ENCODE measurements around the gene RASD2. TPM values are rescaled to one million over a fixed set of nuclear protein-coding genes. Genes with fewer than 3 reads are reported as not detected.
"Not testable (repeated sequence)": the region's sequence is repeated elsewhere in the genome, so short reads cannot be mapped to it uniquely, and the experiment has no call there.

RASD2 gene
- total RNA-seq, 1 donor from 2014 or later = 2.0 TPM

DNA sequence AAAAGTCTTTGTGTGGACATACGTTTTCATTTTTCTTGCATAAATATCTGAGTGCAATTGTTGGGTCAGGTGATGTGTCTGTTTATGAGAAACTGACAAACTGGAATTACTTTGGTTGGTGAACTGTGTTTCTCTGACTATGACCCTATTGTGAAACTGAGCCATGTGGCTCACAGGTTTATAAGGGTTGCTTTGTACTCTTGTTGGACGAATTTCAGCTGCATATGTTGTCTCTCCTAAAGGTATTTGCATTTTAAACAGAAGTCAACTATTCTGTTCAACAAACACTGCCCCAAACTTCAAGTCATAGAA, 34.4 kb upstream of the RASD2 start:
- H3K27me3 ChIP-seq = no peaks in the 10 kb centered on the region
- no peak overlapping the region for H3K27ac ChIP-seq
- H3K9me3 ChIP-seq = no peaks in the 10 kb centered on the region
- intact Hi-C loops (cut with DNase I) = no loop called here
- H3K4me1 ChIP-seq = no peaks in the 10 kb centered on the region
- TF ChIP-seq, protein P1, sequence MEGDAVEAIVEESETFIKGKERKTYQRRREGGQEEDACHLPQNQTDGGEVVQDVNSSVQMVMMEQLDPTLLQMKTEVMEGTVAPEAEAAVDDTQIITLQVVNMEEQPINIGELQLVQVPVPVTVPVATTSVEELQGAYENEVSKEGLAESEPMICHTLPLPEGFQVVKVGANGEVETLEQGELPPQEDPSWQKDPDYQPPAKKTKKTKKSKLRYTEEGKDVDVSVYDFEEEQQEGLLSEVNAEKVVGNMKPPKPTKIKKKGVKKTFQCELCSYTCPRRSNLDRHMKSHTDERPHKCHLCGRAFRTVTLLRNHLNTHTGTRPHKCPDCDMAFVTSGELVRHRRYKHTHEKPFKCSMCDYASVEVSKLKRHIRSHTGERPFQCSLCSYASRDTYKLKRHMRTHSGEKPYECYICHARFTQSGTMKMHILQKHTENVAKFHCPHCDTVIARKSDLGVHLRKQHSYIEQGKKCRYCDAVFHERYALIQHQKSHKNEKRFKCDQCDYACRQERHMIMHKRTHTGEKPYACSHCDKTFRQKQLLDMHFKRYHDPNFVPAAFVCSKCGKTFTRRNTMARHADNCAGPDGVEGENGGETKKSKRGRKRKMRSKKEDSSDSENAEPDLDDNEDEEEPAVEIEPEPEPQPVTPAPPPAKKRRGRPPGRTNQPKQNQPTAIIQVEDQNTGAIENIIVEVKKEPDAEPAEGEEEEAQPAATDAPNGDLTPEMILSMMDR (IDR thresholded peaks at IDR 0.05) = no peak
- TF ChIP-seq POLR2AphosphoS5 (IDR thresholded peaks at IDR 0.05; ENCODE audit: insufficient read depth in 1 of 2, low read depth in 1 of 2) (no peak), POLR2A (IDR thresholded peaks at IDR 0.05) (no peak)
- no peak for DNase-seq (ENCODE audit: extremely low spot score in 2 of 2)
- no peaks in the 10 kb centered on the region for H3K36me3 ChIP-seq
- no peak overlapping the region for H3K4me3 ChIP-seq

DNA sequence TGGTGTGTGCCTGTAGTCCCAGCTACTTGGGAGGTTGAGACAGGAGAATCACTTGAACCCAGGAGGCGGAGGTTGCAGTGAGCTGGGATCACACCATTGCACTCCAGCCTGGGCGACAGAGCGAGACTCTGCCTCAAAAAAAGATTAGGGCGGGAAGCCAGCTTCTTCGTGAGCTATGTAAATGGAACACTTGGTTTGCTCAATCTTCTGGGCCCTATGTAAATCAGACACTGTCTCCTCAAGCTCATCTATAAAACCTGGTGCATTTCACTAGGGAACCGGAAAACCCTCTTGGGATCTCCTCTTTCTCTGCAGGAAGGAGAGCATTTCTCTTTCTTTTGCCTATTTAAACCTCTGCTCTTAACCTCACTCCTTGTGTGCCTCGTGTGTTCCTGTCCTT, 32.8 kb upstream of the RASD2 start:
- H3K36me3 ChIP-seq; H3K4me3 ChIP-seq; DNase-seq (ENCODE audit: extremely low spot score in 2 of 2); H3K9me3 ChIP-seq; intact Hi-C loops (cut with DNase I); H3K27me3 ChIP-seq; H3K27ac ChIP-seq; H3K4me1 ChIP-seq: not testable (repeated sequence)

DNA sequence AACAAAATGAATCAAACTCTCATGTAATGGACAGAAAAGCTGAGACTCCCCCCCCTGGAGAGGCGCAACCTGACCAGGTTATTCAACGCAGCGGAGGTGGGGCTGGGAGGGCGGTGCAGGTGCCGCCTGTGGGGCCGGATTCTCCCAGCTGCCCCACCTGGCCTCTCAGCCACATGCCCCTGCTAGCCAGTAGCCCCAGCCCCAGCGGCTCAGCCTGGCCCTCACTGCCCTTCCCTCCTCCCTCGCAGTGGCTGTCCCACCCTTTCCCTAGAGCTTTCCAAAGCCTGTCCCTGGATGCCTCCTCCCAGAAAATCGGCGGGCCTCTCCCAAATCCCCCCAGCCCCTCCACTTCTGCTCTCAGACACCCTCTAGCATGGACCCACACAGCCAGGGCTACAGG, 31.2 kb upstream of the RASD2 start:
- Histone ChIP-seq H3K27ac (no peak overlapping the region), H3K4me3 (no peak overlapping the region), H3K9me3 (no peaks in the 10 kb centered on the region), H3K27me3 (no peaks in the 10 kb centered on the region), H3K36me3 (no peaks in the 10 kb centered on the region), H3K4me1 (no peaks in the 10 kb centered on the region)
- TF ChIP-seq, protein P1 (IDR thresholded peaks at IDR 0.05) = no peak
- TF ChIP-seq POLR2A (IDR thresholded peaks at IDR 0.05) (no peak), POLR2AphosphoS5 (IDR thresholded peaks at IDR 0.05; ENCODE audit: insufficient read depth in 1 of 2, low read depth in 1 of 2) (no peak)
- intact Hi-C loops (cut with DNase I) = no loop called here
- DNase-seq (ENCODE audit: extremely low spot score in 2 of 2) = no peak

DNA sequence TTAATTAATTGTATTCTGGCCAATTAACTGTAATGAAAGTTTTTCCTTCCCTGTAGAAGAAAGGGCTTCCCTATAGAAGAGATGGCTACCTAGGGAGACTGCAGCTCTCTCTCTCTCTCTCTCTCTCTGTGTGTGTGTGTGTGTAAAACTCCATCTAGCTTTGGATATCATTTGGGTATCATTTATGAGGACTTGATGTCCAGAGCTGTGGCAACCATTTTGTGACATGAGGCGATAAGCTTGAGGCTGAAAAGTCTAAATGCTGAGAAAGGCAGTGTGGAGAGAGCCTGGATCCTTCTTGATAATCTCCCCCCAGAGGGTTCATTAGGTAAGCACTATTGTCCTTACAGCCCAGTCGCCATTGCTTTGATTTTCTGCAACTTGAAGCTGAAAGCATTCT, 30.7 kb upstream of the RASD2 start:
- H3K27ac ChIP-seq = no peak overlapping the region
- DNase-seq (ENCODE audit: extremely low spot score in 2 of 2) = no peak
- H3K9me3 ChIP-seq = no peaks in the 10 kb centered on the region
- H3K4me1 ChIP-seq = no peaks in the 10 kb centered on the region
- no peak for TF ChIP-seq POLR2A (IDR thresholded peaks at IDR 0.05)
- no peak overlapping the region for H3K4me3 ChIP-seq
- no peaks in the 10 kb centered on the region for H3K36me3 ChIP-seq
- H3K27me3 ChIP-seq = no peaks in the 10 kb centered on the region
- intact Hi-C loops (cut with DNase I) = no loop called here

DNA sequence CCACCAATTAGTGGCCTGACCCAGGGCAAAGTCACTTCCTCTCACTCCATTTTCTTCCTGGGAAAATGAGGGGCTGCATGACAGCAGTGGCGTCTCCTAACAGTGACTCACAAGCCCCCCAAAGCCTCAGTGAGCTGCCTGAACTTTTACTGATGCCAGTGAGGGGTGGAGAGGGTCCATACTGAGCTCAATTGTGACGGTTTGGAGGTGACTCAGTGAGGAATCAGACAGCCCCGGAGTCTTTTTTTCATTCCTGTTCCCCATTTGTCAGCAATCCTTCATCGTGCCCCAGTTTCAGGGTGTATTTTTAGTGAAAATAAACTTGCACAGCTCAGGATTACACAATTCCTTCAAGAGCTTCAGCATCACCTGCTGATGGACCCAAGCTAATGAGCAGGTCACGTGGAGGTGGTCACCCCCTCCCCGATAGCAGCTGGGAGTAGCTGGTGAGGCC, 30.1 kb upstream of the RASD2 start:
- H3K27ac ChIP-seq = no peak overlapping the region
- no peaks in the 10 kb centered on the region for H3K4me1 ChIP-seq
- H3K27me3 ChIP-seq = no peaks in the 10 kb centered on the region
- H3K4me3 ChIP-seq = no peak overlapping the region
- no peak for DNase-seq (ENCODE audit: extremely low spot score in 2 of 2)
- intact Hi-C loops (cut with DNase I) = no loop called here
- H3K9me3 ChIP-seq = no peaks in the 10 kb centered on the region
- no peaks in the 10 kb centered on the region for H3K36me3 ChIP-seq
- TF ChIP-seq, protein P1 (IDR thresholded peaks at IDR 0.05) = no peak
- TF ChIP-seq POLR2AphosphoS5 (IDR thresholded peaks at IDR 0.05; ENCODE audit: insufficient read depth in 1 of 2, low read depth in 1 of 2) (no peak), POLR2A (IDR thresholded peaks at IDR 0.05) (no peak)

DNA sequence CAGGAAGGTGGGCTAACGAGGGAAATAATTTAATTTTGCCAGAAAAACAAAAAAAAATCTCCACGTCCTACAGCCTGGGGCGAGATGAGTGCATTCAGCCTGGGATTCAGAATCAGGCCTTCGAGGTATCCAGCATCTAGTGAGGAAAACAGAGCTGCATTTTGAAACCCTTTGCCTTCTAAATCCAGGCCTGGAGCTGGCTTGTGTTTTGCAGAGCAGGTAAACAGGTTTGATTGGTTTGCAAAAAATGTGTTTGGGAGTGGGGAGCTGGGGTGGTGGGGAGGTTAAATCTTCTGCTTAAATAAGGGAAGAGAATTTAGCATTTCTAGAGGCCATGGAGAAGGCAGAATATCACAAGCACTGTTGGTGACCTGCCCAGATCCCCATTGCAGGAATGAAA, 29.7 kb upstream of the RASD2 start:
- no peak for TF ChIP-seq POLR2A (IDR thresholded peaks at IDR 0.05)
- TF ChIP-seq, protein P1 (IDR thresholded peaks at IDR 0.05) = no peak
- no peak for TF ChIP-seq POLR2AphosphoS5 (IDR thresholded peaks at IDR 0.05; ENCODE audit: insufficient read depth in 1 of 2, low read depth in 1 of 2)
- no peak overlapping the region for H3K27ac ChIP-seq

More for the DNA sequence above, 29.7 kb upstream of the RASD2 start:
- H3K9me3 ChIP-seq = no peaks in the 10 kb centered on the region
- no peaks in the 10 kb centered on the region for H3K4me1 ChIP-seq
- H3K36me3 ChIP-seq = no peaks in the 10 kb centered on the region
- H3K27me3 ChIP-seq = no peaks in the 10 kb centered on the region
- H3K4me3 ChIP-seq = no peak overlapping the region
- DNase-seq (ENCODE audit: extremely low spot score in 2 of 2) = no peak
- intact Hi-C loops (cut with DNase I) = no loop called here

Measured in vagina (tissue), 2 donors.